Occipital lobe (tissue), 2 donors: ENCODE measurements around the gene ARL17B. TPM values are rescaled to one million over a fixed set of nuclear protein-coding genes. Genes with fewer than 3 reads are reported as not detected.
"Not testable (repeated sequence)": the region's sequence is repeated elsewhere in the genome, so short reads cannot be mapped to it uniquely, and the experiment has no call there.

Experiments used
- DNase-seq: peaks from one replicate; lab custom pipeline; 2025; lab: John Stamatoyannopoulos, UW
- total RNA-seq: library from RNA; depleted of rRNA; stranded (reverse); fragments of >200 nt; gene quantifications from one replicate; pipeline ENCODE4 v1.2.3, GENCODE V29; 2014

ARL17B gene
- total RNA-seq, 1 donor from 2014 or later = 15.3 TPM

- DNase-seq = not testable (repeated sequence)
These were observed 70.5 kb downstream of the ARL17B start for GRCh38 chr17:46290906-46291546.

DNA sequence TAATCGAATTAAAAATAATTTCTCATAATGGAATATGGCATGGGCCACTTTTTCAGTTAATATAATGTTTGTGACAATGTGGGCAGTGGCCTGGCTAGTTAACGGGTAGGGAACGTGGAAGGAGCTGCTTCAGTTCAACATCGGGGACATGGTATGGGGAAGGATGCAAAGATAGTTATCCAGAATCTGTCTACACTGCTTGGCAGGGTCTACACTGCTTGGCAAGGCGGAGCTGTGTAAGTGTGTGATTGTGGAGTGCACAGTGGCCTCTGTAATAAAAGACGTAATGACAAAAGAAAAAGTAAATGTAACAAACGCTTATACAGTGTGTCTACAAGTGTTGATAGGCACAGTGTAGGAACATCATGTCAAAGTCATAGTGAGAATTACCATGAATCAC is 74.0 kb downstream of the ARL17B start:
- not testable (repeated sequence) for DNase-seq

DNA sequence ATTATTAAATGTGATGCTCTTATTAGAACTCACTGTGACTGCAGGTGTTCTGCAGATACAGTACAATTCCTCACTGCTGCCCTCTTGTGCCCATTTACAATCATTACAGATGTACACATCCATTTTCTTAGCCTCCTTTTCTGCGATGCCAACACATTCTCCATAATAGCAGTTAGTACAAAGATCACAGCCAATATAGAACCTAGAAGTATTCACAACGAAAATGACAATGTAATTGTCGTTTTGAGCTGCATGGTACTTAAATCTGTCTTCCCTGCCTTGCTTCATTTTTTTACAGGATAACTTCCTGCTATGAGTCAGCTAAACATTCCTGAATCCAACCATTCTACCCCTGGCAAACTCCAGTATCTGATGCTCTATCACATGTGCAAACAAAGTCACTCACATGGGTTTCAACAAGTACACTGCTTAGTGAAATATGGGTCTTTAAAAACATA is 74.8 kb downstream of the ARL17B start:
- DNase-seq = peak; percentile 7

DNA sequence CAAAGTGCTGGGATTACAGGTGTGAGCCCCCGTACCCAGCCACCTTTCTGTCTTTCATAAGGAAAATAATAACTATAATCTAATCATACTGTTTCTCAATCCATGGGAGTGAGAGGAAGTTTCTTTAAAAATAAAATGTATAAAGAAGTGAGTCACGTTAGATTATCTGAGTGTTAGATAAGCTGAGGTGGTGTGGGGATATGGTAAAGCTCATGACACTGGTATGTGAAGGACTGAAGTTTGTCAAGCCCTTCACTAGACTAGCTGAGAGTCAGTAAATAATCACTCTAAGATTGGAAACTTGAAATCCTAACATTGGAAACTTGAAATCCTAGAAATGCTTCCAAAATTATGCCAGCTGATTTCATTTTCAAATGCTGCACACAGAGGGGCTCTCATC is 76.1 kb downstream of the ARL17B start:
- not testable (repeated sequence) for DNase-seq

DNA sequence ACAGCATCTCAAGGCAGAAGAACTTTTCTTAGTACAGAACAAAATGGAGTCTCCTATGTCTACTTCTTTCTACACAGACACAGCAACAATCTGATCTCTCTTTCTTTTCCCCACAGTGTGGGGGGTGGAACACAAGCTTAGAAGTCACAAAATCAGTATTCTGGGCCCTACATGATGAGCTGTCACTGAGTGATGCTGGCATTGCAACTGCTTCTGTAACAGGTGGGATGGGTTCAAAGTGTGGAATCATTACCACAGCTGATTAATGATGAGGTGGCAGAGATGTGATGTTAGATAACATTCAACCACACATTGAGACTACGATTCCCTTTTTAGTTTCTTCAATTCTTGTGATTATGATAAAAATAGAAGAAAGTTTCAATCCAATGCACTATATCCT is 77.1 kb downstream of the ARL17B start:
- DNase-seq = not testable (repeated sequence)

DNA sequence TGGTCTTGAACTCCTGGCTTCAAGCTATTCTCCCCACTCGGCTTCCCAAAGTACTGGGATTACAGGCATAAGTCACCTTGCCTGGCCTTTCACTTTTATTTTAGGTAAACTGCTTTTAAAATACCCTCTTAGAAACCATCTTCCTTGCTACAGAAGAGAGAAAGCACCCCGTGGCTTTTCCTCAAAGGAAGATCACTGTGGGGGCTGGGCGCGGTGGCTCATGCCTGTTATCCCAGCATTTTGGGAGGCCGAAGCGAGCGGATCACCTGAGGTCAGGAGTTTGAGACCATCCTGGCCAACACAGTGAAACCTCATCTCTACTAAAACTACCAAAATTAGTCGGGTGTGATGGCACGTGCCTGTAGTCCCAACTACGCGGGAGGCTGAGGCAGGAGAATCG is 78.9 kb downstream of the ARL17B start:
- DNase-seq = not testable (repeated sequence)

DNA sequence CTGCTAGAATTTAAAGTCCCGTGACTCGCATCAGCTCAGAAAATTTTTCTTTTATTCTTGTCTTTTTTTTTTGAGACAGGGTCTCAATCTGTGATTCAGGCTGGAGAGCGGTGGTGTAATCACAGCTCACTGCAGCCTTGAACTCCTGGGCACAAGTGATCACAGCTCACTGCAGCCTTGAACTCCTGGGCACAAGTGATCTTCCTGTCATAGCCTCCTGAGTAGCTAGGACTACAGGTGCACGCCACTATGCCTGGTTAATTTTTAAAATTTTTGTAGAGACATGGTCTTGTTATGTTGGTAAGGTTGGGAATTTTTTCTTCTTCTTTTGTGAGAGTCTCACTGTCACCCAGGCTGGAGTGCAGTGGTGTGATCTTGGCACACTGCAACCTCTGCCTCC is 80.2 kb downstream of the ARL17B start:
- not testable (repeated sequence) for DNase-seq

GRCh38 chr17:46276728-46277479 is 84.7 kb downstream of the ARL17B start:
- not testable (repeated sequence) for DNase-seq

DNA sequence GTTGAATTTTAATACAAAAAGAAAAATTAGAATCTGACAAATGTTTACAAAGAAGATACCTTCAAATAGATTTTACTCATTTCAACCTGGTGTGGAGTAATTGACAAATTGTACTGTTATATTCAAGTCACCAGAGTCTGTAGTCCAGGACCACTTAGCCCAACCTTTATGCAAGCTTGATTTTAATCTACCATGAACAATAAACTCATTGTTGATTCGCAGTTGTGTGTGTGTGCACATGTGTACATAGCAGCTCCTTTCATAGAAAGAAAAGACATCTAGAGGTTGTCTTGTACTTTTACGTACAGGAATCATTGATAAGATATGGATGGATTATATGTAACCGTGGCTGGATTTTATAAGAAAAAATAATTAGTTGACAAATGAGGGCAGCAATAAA is 87.3 kb downstream of the ARL17B start:
- no peak for DNase-seq

GRCh38 chr17:46273541-46274236 is 87.9 kb downstream of the ARL17B start:
- DNase-seq = no peak

- DNase-seq = no peak
These were observed 91.5 kb downstream of the ARL17B start for GRCh38 chr17:46270032-46270431.

DNA sequence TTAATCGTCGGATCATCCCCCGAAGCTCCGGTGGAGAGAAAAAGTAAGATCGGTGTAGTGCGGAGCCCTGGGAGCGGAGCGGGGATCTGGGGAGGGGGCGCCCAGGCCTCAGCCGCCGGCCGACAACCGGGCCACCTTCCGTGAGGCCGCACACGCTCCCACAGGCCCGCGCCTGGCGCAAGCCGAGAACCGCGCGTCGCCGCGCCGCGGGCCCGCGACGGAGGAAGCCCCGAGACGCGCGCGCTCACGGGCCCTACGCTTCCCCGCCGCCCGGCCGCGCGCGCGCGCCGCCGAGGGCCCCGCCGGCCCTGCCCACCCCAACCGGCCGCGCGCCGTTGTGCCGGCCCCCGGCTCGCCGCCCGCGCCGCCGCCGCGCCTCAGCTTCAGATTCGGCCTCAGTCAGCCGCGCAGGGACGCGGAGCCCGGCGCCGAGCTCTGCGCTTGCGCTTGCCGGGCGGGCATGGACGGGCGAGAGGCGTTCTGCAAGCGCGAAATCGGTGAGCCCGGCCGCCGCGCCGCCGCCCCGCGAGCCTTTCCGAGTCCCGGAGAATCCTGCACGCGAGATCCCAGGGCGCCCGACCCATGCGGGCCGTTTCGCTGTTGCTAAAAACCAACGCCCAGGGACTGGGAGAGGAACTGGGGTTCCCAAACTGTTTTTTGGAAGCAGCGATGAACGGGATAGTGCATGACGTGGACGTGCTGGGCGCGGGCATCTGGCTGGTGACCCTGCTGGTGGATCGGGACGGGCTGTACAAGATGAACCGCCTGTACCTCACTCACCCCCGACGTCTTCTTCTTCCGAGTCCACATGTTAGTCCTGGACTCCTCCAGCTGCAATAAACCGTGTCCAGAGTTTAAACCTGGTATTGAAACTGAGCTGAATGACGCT is 94.7 kb downstream of the ARL17B start:
- DNase-seq = peak; percentile 77

GRCh38 chr17:46266063-46266655 is 95.4 kb downstream of the ARL17B start:
- not testable (repeated sequence) for DNase-seq

DNA sequence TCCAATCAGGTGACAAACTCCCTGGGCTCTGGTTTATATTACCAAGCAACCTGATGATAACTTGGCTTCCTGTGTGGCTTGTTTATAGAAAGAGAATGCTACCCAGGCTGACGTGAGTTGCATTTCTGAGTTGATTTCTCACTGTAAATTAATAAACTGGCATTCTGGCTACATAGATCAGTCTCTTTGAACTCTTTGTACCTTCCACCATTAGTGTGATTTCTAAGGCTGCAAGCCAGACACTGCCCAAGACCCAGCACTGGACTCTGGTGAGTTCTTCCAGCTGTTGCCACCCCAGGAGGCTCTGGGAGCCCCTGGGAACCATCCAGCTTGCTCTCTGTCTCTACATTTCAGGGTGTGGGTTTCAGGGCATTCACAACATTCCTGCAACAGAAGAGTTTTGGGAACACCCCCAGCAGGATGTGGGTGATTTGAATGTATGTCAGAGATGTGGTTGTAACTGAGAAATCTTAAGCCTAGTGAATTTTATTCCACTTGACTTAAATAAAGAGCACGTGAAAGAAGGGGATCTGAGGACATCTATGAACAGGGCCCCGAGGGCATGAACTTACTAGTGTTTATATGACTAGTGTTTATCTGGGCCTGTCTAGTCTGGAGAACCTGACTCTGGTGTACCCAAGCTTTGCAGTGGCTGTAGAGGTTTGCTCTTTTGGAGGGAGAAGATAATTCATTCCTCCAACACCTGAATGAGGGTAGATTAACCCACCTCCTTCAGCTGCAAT is 96.9 kb downstream of the ARL17B start:
- no peak for DNase-seq

GRCh38 chr17:46262271-46262670 is 99.3 kb downstream of the ARL17B start:
- no peak for DNase-seq

- DNase-seq = not testable (repeated sequence)
These were observed 101.5 kb downstream of the ARL17B start for GRCh38 chr17:46259845-46260661.

GRCh38 chr17:46256369-46256768 is 105.2 kb downstream of the ARL17B start:
- not testable (repeated sequence) for DNase-seq

DNA sequence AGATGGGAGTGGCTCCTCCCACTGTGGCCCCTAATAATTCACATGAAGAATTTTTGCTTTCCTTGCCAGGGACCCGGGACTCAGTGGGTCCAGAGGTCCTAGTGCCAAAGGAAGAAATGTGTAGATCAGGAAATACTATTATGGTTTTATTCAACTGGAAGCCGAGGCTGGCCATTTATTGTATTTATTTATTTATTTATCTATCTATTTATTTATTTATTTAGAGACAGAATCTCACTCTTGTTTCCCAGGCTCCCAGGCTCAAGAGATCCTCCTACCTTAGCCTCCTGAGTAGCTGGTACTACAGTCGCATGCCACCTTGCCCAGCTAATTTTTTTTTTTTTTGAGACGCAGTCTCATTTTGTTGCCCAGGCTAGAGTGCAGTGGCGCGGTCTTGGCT is 107.4 kb downstream of the ARL17B start:
- DNase-seq = not testable (repeated sequence)

- not testable (repeated sequence) for DNase-seq
These were observed 107.8 kb downstream of the ARL17B start for GRCh38 chr17:46253722-46254121.
